H1 (cell line): Measurements from ENCODE around the gene LRRC10. TPM values are rescaled to one million over a fixed set of nuclear protein-coding genes. Genes with fewer than 3 reads are reported as not detected.

Source experiments
- HDAC2 ChIP-seq, 2 experiments: fragments of 300-600 bp in 1 of 2; sonication (generic) in 1 of 2; IDR thresholded peaks; 2 replicates each; pipeline ENCODE4 v1.6.1; 2011 to 2012; ENCODE audit warnings: low read depth in 2 of 2, low read length in 2 of 2, mild to moderate bottlenecking in 2 of 2, moderate library complexity in 2 of 2, borderline replicate concordance in 1 of 2, inconsistent platforms in 1 of 2
- SIX5 ChIP-seq: IDR thresholded peaks from 2 replicates; pipeline ENCODE4 v1.6.1; 2011; ENCODE audit warnings: mild to moderate bottlenecking, low read depth, low read length
- SRF ChIP-seq: IDR thresholded peaks from 2 replicates; pipeline ENCODE4 v1.6.1; 2011; ENCODE audit warnings: mild to moderate bottlenecking, low read depth, low read length, moderate library complexity
- TCF12 ChIP-seq: IDR thresholded peaks from 2 replicates; pipeline ENCODE4 v1.6.1; 2011; ENCODE audit warnings: low read depth, mild to moderate bottlenecking, low read length
- polyA plus RNA-seq, 7 experiments: library from polyadenylated mRNA; depleted of rRNA in 3 of 7; stranded (reverse) in 5 of 7; unstranded in 2 of 7; fragments of >200 nt in 5 of 7; fragments of 200-250 nt in 2 of 7; gene quantifications; 1 replicate in 5 of 7; 2 replicates in 1 of 7; 4 replicates in 1 of 7; pipeline versions ENCODE4 v1.2.1 to v1.2.3, GENCODE V29; 2011 to 2013; ENCODE audit warnings: missing spikeins in 2 of 7, mixed read lengths in 2 of 7
- total RNA-seq: library from RNA; stranded (reverse); fragmentation: NEBNext Ultra II Directional; extraction: Animal tissue kit (Norgen Biotek cat#: 25700); gene quantifications from 2 replicates; pipeline ENCODE4 v1.2.1, GENCODE V29; 2021
- TF ChIP-seq, protein P1 (sequence below): fragments of 300-600 bp; sonication (generic); IDR thresholded peaks from 2 replicates; pipeline ENCODE4 v1.7.1; 2012; ENCODE audit warnings: low read length, moderate library complexity, mild to moderate bottlenecking, inconsistent platforms; ENCODE audit not compliant: insufficient replicate concordance

The LRRC10 gene
- total and polyA plus RNA-seq, 2 of the 8 experiments (the other 6 are each of a cell fraction or from before 2014, with no cell fraction given) = not detected

DNA sequence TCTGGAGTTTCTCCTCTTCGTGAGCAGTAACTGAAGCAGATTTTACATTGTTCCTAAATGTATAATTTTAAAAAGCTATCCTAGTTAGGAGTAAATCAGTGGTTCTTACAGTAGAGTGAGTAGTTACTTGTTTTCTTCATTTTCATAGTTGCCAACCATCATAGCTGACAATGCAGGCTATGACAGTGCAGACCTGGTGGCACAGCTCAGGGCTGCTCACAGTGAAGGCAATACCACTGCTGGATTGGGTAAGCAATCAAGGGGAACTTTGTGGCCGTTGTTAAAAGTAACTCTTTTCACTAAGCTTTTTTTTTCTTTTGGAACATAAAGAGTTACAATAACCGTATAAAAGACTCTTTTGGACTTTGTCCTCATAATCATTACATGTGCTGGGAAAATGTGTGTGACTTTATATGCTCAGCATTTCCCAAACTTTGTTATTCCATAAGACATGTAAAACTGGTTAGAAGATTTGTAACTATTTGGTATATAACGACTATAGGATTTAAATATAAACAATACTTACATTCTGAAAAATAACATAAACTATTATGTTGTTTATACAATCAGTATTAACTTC, 12.4 kb downstream of the LRRC10 start (continued):
- TF ChIP-seq, protein P1, sequence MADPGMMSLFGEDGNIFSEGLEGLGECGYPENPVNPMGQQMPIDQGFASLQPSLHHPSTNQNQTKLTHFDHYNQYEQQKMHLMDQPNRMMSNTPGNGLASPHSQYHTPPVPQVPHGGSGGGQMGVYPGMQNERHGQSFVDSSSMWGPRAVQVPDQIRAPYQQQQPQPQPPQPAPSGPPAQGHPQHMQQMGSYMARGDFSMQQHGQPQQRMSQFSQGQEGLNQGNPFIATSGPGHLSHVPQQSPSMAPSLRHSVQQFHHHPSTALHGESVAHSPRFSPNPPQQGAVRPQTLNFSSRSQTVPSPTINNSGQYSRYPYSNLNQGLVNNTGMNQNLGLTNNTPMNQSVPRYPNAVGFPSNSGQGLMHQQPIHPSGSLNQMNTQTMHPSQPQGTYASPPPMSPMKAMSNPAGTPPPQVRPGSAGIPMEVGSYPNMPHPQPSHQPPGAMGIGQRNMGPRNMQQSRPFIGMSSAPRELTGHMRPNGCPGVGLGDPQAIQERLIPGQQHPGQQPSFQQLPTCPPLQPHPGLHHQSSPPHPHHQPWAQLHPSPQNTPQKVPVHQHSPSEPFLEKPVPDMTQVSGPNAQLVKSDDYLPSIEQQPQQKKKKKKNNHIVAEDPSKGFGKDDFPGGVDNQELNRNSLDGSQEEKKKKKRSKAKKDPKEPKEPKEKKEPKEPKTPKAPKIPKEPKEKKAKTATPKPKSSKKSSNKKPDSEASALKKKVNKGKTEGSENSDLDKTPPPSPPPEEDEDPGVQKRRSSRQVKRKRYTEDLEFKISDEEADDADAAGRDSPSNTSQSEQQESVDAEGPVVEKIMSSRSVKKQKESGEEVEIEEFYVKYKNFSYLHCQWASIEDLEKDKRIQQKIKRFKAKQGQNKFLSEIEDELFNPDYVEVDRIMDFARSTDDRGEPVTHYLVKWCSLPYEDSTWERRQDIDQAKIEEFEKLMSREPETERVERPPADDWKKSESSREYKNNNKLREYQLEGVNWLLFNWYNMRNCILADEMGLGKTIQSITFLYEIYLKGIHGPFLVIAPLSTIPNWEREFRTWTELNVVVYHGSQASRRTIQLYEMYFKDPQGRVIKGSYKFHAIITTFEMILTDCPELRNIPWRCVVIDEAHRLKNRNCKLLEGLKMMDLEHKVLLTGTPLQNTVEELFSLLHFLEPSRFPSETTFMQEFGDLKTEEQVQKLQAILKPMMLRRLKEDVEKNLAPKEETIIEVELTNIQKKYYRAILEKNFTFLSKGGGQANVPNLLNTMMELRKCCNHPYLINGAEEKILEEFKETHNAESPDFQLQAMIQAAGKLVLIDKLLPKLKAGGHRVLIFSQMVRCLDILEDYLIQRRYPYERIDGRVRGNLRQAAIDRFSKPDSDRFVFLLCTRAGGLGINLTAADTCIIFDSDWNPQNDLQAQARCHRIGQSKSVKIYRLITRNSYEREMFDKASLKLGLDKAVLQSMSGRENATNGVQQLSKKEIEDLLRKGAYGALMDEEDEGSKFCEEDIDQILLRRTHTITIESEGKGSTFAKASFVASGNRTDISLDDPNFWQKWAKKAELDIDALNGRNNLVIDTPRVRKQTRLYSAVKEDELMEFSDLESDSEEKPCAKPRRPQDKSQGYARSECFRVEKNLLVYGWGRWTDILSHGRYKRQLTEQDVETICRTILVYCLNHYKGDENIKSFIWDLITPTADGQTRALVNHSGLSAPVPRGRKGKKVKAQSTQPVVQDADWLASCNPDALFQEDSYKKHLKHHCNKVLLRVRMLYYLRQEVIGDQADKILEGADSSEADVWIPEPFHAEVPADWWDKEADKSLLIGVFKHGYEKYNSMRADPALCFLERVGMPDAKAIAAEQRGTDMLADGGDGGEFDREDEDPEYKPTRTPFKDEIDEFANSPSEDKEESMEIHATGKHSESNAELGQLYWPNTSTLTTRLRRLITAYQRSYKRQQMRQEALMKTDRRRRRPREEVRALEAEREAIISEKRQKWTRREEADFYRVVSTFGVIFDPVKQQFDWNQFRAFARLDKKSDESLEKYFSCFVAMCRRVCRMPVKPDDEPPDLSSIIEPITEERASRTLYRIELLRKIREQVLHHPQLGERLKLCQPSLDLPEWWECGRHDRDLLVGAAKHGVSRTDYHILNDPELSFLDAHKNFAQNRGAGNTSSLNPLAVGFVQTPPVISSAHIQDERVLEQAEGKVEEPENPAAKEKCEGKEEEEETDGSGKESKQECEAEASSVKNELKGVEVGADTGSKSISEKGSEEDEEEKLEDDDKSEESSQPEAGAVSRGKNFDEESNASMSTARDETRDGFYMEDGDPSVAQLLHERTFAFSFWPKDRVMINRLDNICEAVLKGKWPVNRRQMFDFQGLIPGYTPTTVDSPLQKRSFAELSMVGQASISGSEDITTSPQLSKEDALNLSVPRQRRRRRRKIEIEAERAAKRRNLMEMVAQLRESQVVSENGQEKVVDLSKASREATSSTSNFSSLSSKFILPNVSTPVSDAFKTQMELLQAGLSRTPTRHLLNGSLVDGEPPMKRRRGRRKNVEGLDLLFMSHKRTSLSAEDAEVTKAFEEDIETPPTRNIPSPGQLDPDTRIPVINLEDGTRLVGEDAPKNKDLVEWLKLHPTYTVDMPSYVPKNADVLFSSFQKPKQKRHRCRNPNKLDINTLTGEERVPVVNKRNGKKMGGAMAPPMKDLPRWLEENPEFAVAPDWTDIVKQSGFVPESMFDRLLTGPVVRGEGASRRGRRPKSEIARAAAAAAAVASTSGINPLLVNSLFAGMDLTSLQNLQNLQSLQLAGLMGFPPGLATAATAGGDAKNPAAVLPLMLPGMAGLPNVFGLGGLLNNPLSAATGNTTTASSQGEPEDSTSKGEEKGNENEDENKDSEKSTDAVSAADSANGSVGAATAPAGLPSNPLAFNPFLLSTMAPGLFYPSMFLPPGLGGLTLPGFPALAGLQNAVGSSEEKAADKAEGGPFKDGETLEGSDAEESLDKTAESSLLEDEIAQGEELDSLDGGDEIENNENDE = no peak
- TF ChIP-seq SIX5 (no peak), HDAC2 (IDR thresholded peaks at IDR 0.05; ENCODE audit: borderline replicate concordance in 1 of 2, low read depth in 2 of 2, low read length in 2 of 2) (no peak), SRF (no peak), TCF12 (no peak)
